ENCODE results near the gene PARD3B. TPM values are rescaled to one million over a fixed set of nuclear protein-coding genes. Genes with fewer than 3 reads are reported as not detected.

PARD3B gene
- total and polyA plus RNA-seq, 2 of the 8 experiments (the other 6 are each of a cell fraction or from before 2014, with no cell fraction given), result 1.2 to 5.7 TPM

DNA sequence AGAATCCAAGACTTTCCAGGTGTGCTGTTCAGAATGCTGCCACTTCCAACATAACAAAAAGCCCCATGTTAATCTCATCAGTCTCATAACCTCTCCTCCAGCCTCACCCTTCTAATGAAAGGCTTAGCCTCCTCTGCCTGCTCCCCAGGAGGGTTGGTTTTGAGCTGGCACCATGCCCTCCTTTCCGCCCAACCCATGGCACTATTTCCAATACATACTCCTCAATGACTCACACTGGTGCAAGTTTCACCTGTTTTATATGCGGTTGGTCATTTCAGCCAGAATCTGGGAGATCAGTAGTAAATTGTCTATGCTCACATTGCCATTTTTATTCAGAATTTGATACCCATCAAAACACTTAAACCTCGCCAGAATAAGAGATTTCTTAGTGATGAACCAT lies 979.4 kb downstream of the PARD3B start:
- H2AFZ ChIP-seq (ENCODE audit: low read length), result no peak overlapping the region
- H3K27me3 ChIP-seq (replicated peaks in 1 of 4; ENCODE audit: control insufficient read depth in 3 of 4, extremely low read depth in 1 of 4, insufficient read depth in 3 of 4, low read length in 3 of 4), result no peaks in the 10 kb centered on the region
- ChIA-PET POLR2A (ENCODE audit: partially characterized antibody) (no interaction called here), CTCF (ENCODE audit: partially characterized antibody) (interaction anchor here (1.2 kb wide), 2 partner anchors 10 to 12 kb away, joined by 4 read pairs; no protein-coding TSS in a partner anchor)
- H3K23me2 ChIP-seq (ENCODE audit: low read depth, low read length), result no peaks in the 10 kb centered on the region
- H3K79me2 ChIP-seq (ENCODE audit: control insufficient read depth in 1 of 2, insufficient read depth in 2 of 2, low read length in 2 of 2), result no peaks in the 10 kb centered on the region
- no peak overlapping the region for H2BK20ac ChIP-seq (ENCODE audit: low read length)
- H3K23ac ChIP-seq (ENCODE audit: insufficient read length), result no peak overlapping the region
- H3K4ac ChIP-seq (replicated peaks; ENCODE audit: insufficient read length, low read depth, low read length), result no peak overlapping the region
- H3K9me3 ChIP-seq (ENCODE audit: insufficient read depth in 2 of 2, low read depth in 1 of 2, low read length in 1 of 2), result no peaks in the 10 kb centered on the region
- no peak overlapping the region for H3K14ac ChIP-seq (ENCODE audit: insufficient read length)
- WGBS, 2 experiments (ENCODE audit: extremely low coverage in 1 of 2, insufficient coverage in 1 of 2, insufficient read length in 1 of 2, insufficient replicate concordance in 2 of 2, low coverage in 1 of 2, low lambda C conversion rate in 2 of 2, missing lambda C conversion rate in 1 of 2), result 81% methylated on average over 3 of the region's 3 CpGs; no CpG with 5 or more reads in 1 of the 2 experiments
- no peaks in the 10 kb centered on the region for H3K79me1 ChIP-seq (ENCODE audit: low read depth, low read length)
- no peak overlapping the region for H4K8ac ChIP-seq (ENCODE audit: extremely low read depth, insufficient read depth, low read length)
- H2BK15ac ChIP-seq (ENCODE audit: low read length), result no peak overlapping the region
- H2BK5ac ChIP-seq (ENCODE audit: low read depth, low read length), result no peak overlapping the region
- H3K56ac ChIP-seq (replicated peaks; ENCODE audit: insufficient read length, low read depth, low read length), result no peak overlapping the region
- H4K20me1 ChIP-seq (replicated peaks in 1 of 2; ENCODE audit: control insufficient read depth in 1 of 2, insufficient read depth in 2 of 2, low read length in 2 of 2), result peaks cover 0 to 2% of the 10 kb centered on the region in 2 experiments
- no peaks in the 10 kb centered on the region for H3K36me3 ChIP-seq (ENCODE audit: control insufficient read depth in 2 of 4, insufficient read depth in 4 of 4, low read length in 3 of 4)
- peaks cover 0 to 2% (median 0%) of the 10 kb centered on the region in 4 experiments; a peak in 1 of 7 replicates for H3K4me1 ChIP-seq (replicated peaks in 1 of 4; ENCODE audit: control insufficient read depth in 3 of 4, insufficient read depth in 4 of 4, low read length in 3 of 4)
- no peak overlapping the region for H3K27ac ChIP-seq (ENCODE audit: low read depth, low read length)
- no peak overlapping the region for H3K18ac ChIP-seq (ENCODE audit: extremely low read depth, low read length)
- no peak overlapping the region for H2BK12ac ChIP-seq (ENCODE audit: low read depth, low read length)
- DNase-seq (ENCODE audit: low read depth in 1 of 2, low spot score in 2 of 2), result no peak
- FAIRE-seq, result no peak
- H4K91ac ChIP-seq (replicated peaks; ENCODE audit: insufficient read length, low read length), result no peak overlapping the region
- H3K4me2 ChIP-seq (ENCODE audit: insufficient read depth in 1 of 2, low read depth in 2 of 2, low read length in 2 of 2), result no peak overlapping the region
- H2BK120ac ChIP-seq (replicated peaks; ENCODE audit: low read depth, low read length), result no peak overlapping the region
- H3K9ac ChIP-seq (replicated peaks in 1 of 4; ENCODE audit: extremely low read depth in 1 of 4, low read depth in 3 of 4, low read length in 3 of 4), result no peak overlapping the region
- no peak overlapping the region for H3K4me3 ChIP-seq (ENCODE audit: extremely low read depth in 1 of 4, insufficient read depth in 2 of 4, low read depth in 3 of 4, low read length in 4 of 4)
- H2AK5ac ChIP-seq (ENCODE audit: low read depth, low read length), result no peak overlapping the region
- H4K5ac ChIP-seq (ENCODE audit: insufficient read length, low read depth, low read length), result no peak overlapping the region
- TF ChIP-seq, protein P1, sequence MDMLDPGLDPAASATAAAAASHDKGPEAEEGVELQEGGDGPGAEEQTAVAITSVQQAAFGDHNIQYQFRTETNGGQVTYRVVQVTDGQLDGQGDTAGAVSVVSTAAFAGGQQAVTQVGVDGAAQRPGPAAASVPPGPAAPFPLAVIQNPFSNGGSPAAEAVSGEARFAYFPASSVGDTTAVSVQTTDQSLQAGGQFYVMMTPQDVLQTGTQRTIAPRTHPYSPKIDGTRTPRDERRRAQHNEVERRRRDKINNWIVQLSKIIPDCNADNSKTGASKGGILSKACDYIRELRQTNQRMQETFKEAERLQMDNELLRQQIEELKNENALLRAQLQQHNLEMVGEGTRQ (IDR thresholded peaks at IDR 0.05; ENCODE audit: low read length), result no peak
- TF ChIP-seq HDAC6 (IDR thresholded peaks at IDR 0.05; ENCODE audit: low read depth, low read length) (no peak), POLR2A (IDR thresholded peaks at IDR 0.05; ENCODE audit: control extremely low read depth in 1 of 2, low read depth in 2 of 2, low read length in 2 of 2) (no peak)

Data from H1 (cell line).